GM10266 (cell line): Measurements from ENCODE around the gene KRTAP12-3.
"Not testable (repeated sequence)": the region's sequence is repeated elsewhere in the genome, so short reads cannot be mapped to it uniquely, and the experiment has no call there.

Source experiments
- DNase-seq: peaks from one replicate; pipeline ENCODE4 v3.0.0; 2012; ENCODE audit errors: extremely low spot score
- TF ChIP-seq, protein P1 (sequence below): IDR thresholded peaks from 2 replicates; pipeline ENCODE4 v1.5.1; 2012; ENCODE audit warnings: mild to moderate bottlenecking, low read depth; ENCODE audit not compliant: control insufficient read depth, insufficient read depth; ENCODE audit errors: missing control alignments

Gene KRTAP12-3

DNA sequence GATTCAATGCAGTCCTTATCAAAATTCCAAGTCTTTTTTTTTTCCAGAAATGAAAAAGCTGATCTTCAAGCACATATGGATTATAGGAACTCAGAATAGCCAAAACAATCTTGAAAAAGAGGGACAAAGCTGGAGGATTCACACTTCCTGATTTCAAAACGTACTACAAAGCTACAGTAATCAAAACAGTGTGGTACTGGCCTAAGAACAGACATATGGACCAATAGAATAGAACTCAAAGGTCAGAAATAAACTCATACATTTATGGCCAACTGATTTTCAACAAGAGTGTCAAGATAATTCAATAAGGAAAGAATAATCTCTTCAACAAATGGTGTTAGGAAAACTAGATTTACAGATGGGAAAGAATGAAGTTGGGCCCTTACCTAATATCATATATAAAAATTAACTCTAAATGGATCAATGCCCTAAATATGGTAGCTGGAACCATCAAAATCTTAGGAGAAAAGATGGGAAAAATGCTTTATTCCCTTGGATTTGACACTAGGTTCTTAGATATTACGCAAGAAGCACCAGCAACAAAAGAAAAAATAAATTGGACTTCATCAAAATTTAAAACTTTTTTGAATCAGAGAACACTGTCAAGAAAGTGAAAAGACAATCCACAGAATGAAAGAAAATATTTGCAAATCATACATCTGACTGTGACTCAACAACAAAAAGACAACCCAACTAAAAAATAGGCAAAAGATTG, 35.2 kb downstream of the KRTAP12-3 start:
- DNase-seq = no peak
- TF ChIP-seq, protein P1, sequence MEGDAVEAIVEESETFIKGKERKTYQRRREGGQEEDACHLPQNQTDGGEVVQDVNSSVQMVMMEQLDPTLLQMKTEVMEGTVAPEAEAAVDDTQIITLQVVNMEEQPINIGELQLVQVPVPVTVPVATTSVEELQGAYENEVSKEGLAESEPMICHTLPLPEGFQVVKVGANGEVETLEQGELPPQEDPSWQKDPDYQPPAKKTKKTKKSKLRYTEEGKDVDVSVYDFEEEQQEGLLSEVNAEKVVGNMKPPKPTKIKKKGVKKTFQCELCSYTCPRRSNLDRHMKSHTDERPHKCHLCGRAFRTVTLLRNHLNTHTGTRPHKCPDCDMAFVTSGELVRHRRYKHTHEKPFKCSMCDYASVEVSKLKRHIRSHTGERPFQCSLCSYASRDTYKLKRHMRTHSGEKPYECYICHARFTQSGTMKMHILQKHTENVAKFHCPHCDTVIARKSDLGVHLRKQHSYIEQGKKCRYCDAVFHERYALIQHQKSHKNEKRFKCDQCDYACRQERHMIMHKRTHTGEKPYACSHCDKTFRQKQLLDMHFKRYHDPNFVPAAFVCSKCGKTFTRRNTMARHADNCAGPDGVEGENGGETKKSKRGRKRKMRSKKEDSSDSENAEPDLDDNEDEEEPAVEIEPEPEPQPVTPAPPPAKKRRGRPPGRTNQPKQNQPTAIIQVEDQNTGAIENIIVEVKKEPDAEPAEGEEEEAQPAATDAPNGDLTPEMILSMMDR = no peak

DNA sequence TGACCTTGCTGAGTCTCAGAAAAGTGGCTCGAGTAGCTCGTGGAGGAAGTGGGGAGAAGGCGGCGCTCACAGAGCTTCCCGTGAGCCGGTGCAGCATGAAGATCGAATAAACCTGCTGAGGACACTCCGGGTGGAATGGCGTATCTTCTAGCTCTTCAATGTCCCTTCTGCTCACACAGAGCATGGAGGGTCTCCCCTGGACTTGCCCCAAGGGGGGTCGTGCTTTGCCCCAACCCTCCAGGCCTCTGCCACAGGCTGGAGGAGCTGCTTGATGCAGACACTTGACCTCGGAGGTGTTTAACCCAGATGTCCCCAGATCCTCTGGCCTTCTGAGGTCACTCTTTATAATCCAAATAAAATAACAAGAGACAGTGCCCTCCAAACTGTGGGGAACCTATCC, 37.0 kb downstream of the KRTAP12-3 start:
- TF ChIP-seq, protein P1 = no peak
- DNase-seq = no peak

DNA sequence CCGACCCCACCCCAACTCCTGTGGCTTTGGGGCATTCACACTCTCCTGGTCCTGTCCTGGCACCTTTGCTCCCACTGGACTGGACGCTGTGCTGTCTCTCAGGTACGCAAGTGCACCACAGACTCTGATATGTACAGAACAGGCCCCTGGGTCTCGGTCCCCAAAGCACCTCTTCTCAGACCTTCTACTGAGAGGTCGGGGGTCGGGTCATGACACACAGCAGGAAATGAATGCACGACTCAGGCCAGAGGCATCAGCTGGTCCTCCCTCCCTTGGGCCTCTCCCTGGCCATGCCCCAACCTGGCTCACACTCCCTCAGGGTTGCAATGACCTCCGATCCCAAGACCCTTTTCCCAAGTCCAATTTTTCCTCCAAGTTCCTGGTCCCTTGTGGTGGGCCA, 37.5 kb downstream of the KRTAP12-3 start:
- TF ChIP-seq, protein P1 = no peak
- DNase-seq = no peak

DNA sequence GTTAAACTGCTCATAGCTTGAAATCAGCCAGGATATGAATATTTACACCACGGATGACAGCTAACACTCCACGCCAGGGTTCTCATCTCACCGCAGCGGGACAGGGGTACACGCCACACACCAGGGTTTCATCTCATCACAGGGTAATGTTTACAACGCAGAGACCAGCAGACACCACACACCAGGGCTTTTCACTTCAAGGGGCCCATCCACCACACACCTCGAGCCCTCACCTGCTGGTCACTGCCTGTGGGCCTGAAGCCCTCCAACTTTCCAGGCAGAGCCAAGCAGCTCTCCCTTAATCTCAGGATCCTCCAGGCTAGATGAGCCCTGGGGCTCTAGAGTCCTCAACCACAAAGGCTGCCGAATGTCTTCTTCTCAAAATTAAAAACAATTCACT, 37.9 kb downstream of the KRTAP12-3 start:
- no peak for DNase-seq
- TF ChIP-seq, protein P1 = no peak

DNA sequence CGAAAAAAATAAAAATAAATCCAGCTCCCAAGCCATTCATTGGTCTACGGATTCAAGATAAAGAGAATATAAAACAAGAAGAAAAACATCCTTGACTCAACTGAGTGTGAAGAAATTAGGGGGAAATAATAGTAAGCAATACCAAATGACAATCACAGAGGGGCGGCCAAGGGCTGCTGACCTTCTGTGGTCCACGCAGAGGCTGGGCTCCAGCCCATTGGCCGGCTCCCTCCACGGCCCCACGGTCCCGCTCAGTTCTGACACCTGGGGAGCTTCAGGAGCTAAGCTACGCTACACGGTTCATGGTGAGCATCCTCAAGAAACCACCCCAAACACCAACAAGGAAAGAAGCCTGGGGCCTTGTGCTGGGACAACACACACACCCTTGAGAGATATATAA, 38.8 kb downstream of the KRTAP12-3 start:
- DNase-seq = no peak
- TF ChIP-seq, protein P1 = no peak

DNA sequence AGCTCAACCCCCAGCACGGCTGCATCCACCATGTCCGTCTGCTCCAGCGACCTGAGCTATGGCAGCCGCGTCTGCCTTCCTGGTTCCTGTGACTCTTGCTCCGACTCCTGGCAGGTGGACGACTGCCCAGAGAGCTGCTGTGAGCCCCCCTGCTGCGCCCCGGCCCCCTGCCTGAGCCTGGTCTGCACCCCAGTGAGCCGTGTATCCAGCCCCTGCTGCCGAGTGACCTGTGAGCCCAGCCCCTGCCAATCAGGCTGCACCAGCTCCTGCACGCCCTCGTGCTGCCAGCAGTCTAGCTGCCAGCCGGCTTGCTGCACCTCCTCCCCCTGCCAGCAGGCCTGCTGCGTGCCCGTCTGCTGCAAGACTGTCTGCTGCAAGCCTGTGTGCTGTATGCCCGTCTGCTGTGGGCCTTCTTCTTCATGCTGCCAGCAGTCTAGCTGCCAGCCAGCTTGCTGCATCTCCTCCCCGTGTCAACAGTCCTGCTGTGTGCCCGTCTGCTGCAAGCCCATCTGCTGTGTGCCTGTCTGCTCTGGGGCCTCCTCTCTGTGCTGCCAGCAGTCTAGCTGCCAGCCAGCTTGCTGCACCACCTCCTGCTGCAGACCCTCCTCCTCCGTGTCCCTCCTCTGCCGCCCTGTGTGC, 39.6 kb downstream of the KRTAP12-3 start, which contains the start of gene KRTAP10-12:
TSS of gene KRTAP10-12 (plus strand) at position 1 of the 639 bp plus-strand sequence. CDS start at position 31, 30 bp downstream.
- DNase-seq = not testable (repeated sequence)

DNA sequence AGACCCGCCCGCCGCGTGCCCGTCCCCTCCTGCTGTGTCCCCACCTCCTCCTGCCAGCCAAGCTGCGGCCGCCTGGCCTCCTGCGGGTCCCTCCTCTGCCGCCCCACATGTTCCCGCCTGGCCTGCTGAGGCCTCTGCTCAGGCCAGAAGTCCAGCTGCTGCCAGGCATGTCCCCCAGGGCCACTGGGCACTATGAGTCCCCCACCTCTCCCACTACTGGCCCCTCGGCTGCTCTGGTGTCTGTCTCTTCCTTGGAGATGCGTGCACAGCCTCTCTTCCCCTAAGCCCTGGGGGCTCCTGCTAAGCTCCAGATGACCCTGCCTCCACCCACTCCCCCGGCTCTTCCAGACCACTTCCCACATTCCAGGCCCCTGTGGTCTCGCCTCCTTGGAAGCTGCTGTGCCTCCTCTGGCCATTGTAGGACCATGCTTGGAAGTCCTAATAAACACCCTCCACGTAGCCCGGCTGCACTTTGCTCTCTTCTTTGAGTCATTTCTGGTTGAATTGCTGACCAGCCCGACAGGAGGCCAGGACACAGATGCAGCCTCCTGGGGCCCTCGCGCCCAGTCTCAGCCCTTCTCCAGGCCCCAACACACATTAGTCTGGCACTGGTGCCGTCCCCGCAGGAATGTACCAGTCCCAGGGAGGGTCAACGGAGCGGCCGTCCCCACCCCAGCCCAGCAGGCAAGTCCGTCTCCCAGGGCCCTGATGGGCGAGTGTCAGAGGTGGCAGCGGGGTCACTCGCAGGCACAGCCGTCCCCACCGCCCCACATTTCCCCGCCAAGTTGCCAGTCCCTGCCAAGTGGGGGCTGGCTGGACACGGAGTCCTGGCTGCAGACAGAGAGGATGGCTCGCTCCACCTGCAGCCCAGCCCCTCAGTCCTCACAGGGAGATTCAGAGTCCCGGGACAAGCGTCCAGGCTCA, 40.3 kb downstream of the KRTAP12-3 start:
- TF ChIP-seq, protein P1 = no peak
- DNase-seq = no peak
